Measurements from ENCODE around the gene RGS16.

GRCh38 chr1:182561456-182561855 is 42.7 kb downstream of the RGS16 start:
- TF ChIP-seq POLR2AphosphoS5 (IDR thresholded peaks at IDR 0.05) (no peak), POLR2A (IDR thresholded peaks at IDR 0.05) (no peak)

Measured in stomach (tissue), 4 donors.